ENCODE results near the gene MOGAT2.

MOGAT2 gene

GRCh38 chr11:75717608-75718418 lies at the start of gene MOGAT2:
Gene MOGAT2, plus strand, starts transcription at chr11:75717838. Its CDS starts 51 bp downstream, at chr11:75717889.
- H3K4me2 ChIP-seq (ENCODE audit: low read length), result no peak within 1 kb of the TSS
- H2AFZ ChIP-seq (ENCODE audit: low read length), result no peak within 1 kb of the TSS
- no peaks in the 10 kb centered on the region for H3F3A ChIP-seq (ENCODE audit: insufficient read depth, low read length)
- no peak within 1 kb of the TSS for H3K27ac ChIP-seq (ENCODE audit: low read depth, low read length, poor library complexity, severe bottlenecking)
- TF ChIP-seq CTCF (IDR thresholded peaks at IDR 0.05; ENCODE audit: low read length) (no peak), EZH2 (IDR thresholded peaks at IDR 0.05; ENCODE audit: borderline replicate concordance, low read length) (no peak)
- H3K4me1 ChIP-seq (ENCODE audit: insufficient read depth, low read length, severe bottlenecking), result no peaks in the 10 kb centered on the region
- H4K20me1 ChIP-seq (ENCODE audit: insufficient read depth, low read length), result no peaks in the 10 kb centered on the region
- H3K4me3 ChIP-seq (ENCODE audit: low read depth, low read length, poor library complexity, severe bottlenecking), result no peak within 1 kb of the TSS
- H3K9me2 ChIP-seq (ENCODE audit: low read depth, low read length), result no peaks in the 10 kb centered on the region
- no peaks in the 10 kb centered on the region for H3K36me3 ChIP-seq (ENCODE audit: insufficient read depth, low read length)
- no peak within 1 kb of the TSS for H3K9ac ChIP-seq (ENCODE audit: low read length)
- no peaks in the 10 kb centered on the region for H3K9me3 ChIP-seq (ENCODE audit: low read length)
- H3K27me3 ChIP-seq (ENCODE audit: insufficient read depth, low read length), result no peaks in the 10 kb centered on the region
- H3K79me2 ChIP-seq (ENCODE audit: insufficient read depth, low read length), result no peaks in the 10 kb centered on the region

GRCh38 chr11:75668451-75669297 lies 49.0 kb upstream of the MOGAT2 start, which contains the start of gene MAP6:
Gene MAP6, minus strand, starts transcription at chr11:75669038. Its CDS starts 669 bp downstream, at chr11:75668369.
- Histone ChIP-seq H3K4me2 (ENCODE audit: low read length) (no peak within 1 kb of the TSS), H3K79me2 (ENCODE audit: insufficient read depth, low read length) (no peaks in the 10 kb centered on the region), H3K36me3 (ENCODE audit: insufficient read depth, low read length) (no peaks in the 10 kb centered on the region), H3F3A (ENCODE audit: insufficient read depth, low read length) (no peaks in the 10 kb centered on the region), H3K27ac (ENCODE audit: low read depth, low read length, poor library complexity, severe bottlenecking) (no peak within 1 kb of the TSS), H2AFZ (ENCODE audit: low read length) (no peak within 1 kb of the TSS), H4K20me1 (ENCODE audit: insufficient read depth, low read length) (no peaks in the 10 kb centered on the region), H3K4me3 (ENCODE audit: low read depth, low read length, poor library complexity, severe bottlenecking) (no peak within 1 kb of the TSS), H3K9me2 (ENCODE audit: low read depth, low read length) (no peaks in the 10 kb centered on the region), H3K4me1 (ENCODE audit: insufficient read depth, low read length, severe bottlenecking) (no peaks in the 10 kb centered on the region), H3K9me3 (ENCODE audit: low read length) (no peaks in the 10 kb centered on the region), H3K9ac (ENCODE audit: low read length) (no peak within 1 kb of the TSS), H3K27me3 (ENCODE audit: insufficient read depth, low read length) (no peaks in the 10 kb centered on the region)
- TF ChIP-seq CTCF (IDR thresholded peaks at IDR 0.05; ENCODE audit: low read length), result no peak
- TF ChIP-seq EZH2 (IDR thresholded peaks at IDR 0.05; ENCODE audit: borderline replicate concordance, low read length), result 0 out of 2 replicates have a peak, but pooled peaks have one; percentile 56

GRCh38 chr11:75673977-75674582 lies 43.6 kb upstream of the MOGAT2 start:
- no peaks in the 10 kb centered on the region for H3K36me3 ChIP-seq (ENCODE audit: insufficient read depth, low read length)
- H3K27me3 ChIP-seq (ENCODE audit: insufficient read depth, low read length), result no peaks in the 10 kb centered on the region; the same call in 1 of the 2 replicates
- no peak overlapping the region for H3K4me2 ChIP-seq (ENCODE audit: low read length)
- H4K20me1 ChIP-seq (ENCODE audit: insufficient read depth, low read length), result no peaks in the 10 kb centered on the region
- H3F3A ChIP-seq (ENCODE audit: insufficient read depth, low read length), result no peaks in the 10 kb centered on the region
- H2AFZ ChIP-seq (ENCODE audit: low read length), result no peak overlapping the region
- H3K27ac ChIP-seq (ENCODE audit: low read depth, low read length, poor library complexity, severe bottlenecking), result no peak overlapping the region
- no peaks in the 10 kb centered on the region for H3K79me2 ChIP-seq (ENCODE audit: insufficient read depth, low read length)
- TF ChIP-seq CTCF (IDR thresholded peaks at IDR 0.05; ENCODE audit: low read length) (no peak), EZH2 (IDR thresholded peaks at IDR 0.05; ENCODE audit: borderline replicate concordance, low read length) (no peak)
- H3K9ac ChIP-seq (ENCODE audit: low read length), result no peak overlapping the region
- H3K4me3 ChIP-seq (ENCODE audit: low read depth, low read length, poor library complexity, severe bottlenecking), result no peak overlapping the region
- no peaks in the 10 kb centered on the region for H3K4me1 ChIP-seq (ENCODE audit: insufficient read depth, low read length, severe bottlenecking)
- no peaks in the 10 kb centered on the region for H3K9me2 ChIP-seq (ENCODE audit: low read depth, low read length)
- 0 out of 2 replicates have a peak, but pooled peaks cover 4% of the 10 kb centered on the region for H3K9me3 ChIP-seq (ENCODE audit: low read length)
